MM.1S (cell line): ENCODE results near the gene TPM4.

Experiments
- EZH2 ChIP-seq: fragments of 300-600 bp; sonication (generic); optimal IDR thresholded peaks from 2 replicates; pipeline ENCODE3; 2017; ENCODE audit warnings: low read depth, mild to moderate bottlenecking, antibody characterized with exemption, low read length, mixed read lengths
- TF ChIP-seq, protein P1 (sequence below): fragments of 300-600 bp; sonication (generic); IDR thresholded peaks from 2 replicates; pipeline ENCODE4 v1.5.1; 2016; ENCODE audit warnings: antibody characterized with exemption, low read length, mixed read lengths

DNA sequence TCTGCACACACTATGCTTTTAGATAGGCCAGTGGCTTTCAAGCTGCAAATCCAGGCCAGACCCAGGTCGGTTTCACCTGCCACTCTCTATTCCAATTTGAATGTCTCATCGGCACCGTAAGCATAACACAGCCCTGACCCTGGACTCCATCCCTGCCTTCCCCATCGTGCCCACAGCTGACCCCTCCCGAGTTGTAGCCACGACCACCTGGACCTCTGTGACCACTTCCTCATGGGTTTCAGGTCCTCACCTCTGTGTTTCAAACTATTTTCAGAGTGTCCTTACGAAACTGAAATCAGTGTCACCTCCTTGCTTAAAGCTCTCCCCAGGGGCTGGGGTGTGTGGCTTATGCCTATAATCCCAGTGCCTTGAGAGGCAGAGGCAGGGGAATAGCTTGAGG lies 58.2 kb downstream of the TPM4 start:
- TF ChIP-seq, protein P1, sequence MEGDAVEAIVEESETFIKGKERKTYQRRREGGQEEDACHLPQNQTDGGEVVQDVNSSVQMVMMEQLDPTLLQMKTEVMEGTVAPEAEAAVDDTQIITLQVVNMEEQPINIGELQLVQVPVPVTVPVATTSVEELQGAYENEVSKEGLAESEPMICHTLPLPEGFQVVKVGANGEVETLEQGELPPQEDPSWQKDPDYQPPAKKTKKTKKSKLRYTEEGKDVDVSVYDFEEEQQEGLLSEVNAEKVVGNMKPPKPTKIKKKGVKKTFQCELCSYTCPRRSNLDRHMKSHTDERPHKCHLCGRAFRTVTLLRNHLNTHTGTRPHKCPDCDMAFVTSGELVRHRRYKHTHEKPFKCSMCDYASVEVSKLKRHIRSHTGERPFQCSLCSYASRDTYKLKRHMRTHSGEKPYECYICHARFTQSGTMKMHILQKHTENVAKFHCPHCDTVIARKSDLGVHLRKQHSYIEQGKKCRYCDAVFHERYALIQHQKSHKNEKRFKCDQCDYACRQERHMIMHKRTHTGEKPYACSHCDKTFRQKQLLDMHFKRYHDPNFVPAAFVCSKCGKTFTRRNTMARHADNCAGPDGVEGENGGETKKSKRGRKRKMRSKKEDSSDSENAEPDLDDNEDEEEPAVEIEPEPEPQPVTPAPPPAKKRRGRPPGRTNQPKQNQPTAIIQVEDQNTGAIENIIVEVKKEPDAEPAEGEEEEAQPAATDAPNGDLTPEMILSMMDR, result no peak
- no peak for TF ChIP-seq EZH2
